Liver (tissue), 3 donors: ENCODE data around the gene DNHD1.

Experiments
- CTCF ChIP-seq: fragments of 150-350 bp; IDR thresholded peaks from 2 replicates; pipeline ENCODE4 v1.5.1; 2017; ENCODE audit warnings: improper control_type of control experiment, low read depth, low read length; ENCODE audit not compliant: missing input control
- RXRA ChIP-seq, 2 donors: IDR thresholded peaks; 2 replicates each; pipeline ENCODE4 v1.6.1; 2017 to 2018; ENCODE audit warnings: antibody characterized with exemption in 2 of 2, mild to moderate bottlenecking in 1 of 2
- SP1 ChIP-seq: IDR thresholded peaks from 2 replicates; pipeline ENCODE4 v1.6.1; 2018; ENCODE audit warnings: antibody characterized with exemption, mild to moderate bottlenecking
- donor health status: healthy.
- donor health status: healthy.

GRCh38 chr11:6557761-6558674 is 60.9 kb downstream of the DNHD1 start:
- TF ChIP-seq CTCF (no peak), RXRA (IDR thresholded peaks at IDR 0.05) (no peak), SP1 (no peak)
